Stomach smooth muscle (tissue), 2 donors: ENCODE measurements around the gene GTSE1.

Experiments
- H3K27ac ChIP-seq: one replicate; pipeline ENCODE4 v1.7.0; 2013; ENCODE audit warnings: mild to moderate bottlenecking, low read length, inconsistent platforms
- H3K27me3 ChIP-seq, 2 donors: one replicate each; pipeline ENCODE4 v1.7.0; 2013; ENCODE audit warnings: low read length in 2 of 2; ENCODE audit not compliant: insufficient read depth in 2 of 2, control insufficient read depth in 1 of 2
- H3K36me3 ChIP-seq, 2 donors: one replicate each; pipeline ENCODE4 v1.7.0; 2013; ENCODE audit warnings: low read length in 2 of 2; ENCODE audit not compliant: control insufficient read depth in 2 of 2, insufficient read depth in 2 of 2
- H3K4me1 ChIP-seq: one replicate; pipeline ENCODE4 v1.7.0; 2013; ENCODE audit warnings: low read length; ENCODE audit not compliant: control insufficient read depth, insufficient read depth
- H3K4me3 ChIP-seq, 2 donors: one replicate each; pipeline ENCODE4 v1.7.0; 2013; ENCODE audit warnings: low read length in 2 of 2
- H3K9ac ChIP-seq, 2 donors: one replicate each; pipeline ENCODE4 v1.7.0; 2013; ENCODE audit warnings: low read length in 2 of 2, mild to moderate bottlenecking in 1 of 2
- H3K9me3 ChIP-seq, 2 donors: one replicate each; pipeline ENCODE4 v1.7.0; 2013; ENCODE audit warnings: low read length in 2 of 2; ENCODE audit not compliant: control insufficient read depth in 2 of 2
- donor health status: healthy.
- donor health status: Pancreatic carcinoma.

Gene GTSE1

DNA sequence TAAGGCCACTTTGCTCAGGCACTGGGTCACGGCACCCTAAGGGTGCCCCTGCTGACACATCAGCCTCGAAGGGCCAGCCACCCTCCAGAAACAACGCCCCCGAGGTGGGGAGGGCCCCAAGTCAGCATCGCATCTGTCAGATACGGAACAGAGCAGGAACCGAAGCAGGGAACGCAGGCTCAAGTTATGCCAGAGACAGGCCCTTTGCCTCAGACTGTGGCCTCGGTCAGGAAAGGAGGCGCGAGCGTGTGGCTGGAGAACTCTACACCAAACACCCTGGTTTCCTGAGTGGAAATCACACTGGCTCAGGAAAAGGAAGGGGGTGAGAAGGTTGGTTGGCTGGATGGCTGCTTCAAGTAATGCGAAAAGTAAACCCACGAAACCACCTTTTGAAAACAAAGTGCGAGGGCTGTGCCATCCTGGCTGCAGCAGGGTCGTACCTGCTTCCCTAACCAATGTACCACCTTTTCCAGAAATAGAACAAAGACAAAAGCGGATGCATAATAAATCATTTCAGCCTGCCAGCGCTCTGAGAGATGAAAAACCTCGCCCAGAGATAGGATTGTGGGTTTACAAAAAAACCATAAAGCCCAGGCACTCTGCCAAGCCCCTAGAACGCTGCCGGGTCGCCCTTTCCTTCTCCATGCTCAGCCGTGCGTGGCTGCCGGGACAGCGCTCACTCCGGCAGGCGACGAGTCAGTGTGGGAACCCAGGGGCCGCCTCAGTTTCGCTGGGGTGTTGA is 77.4 kb downstream of the GTSE1 start:
- peaks cover 2 to 8% of the 10 kb centered on the region in 2 donors for H3K27me3 ChIP-seq
- H3K9ac ChIP-seq = no peak overlapping the region
- no peaks in the 10 kb centered on the region for H3K36me3 ChIP-seq
- H3K4me3 ChIP-seq = no peak overlapping the region
- H3K4me1 ChIP-seq = peaks cover 2% of the 10 kb centered on the region
- peaks cover 2 to 5% of the 10 kb centered on the region in 2 donors for H3K9me3 ChIP-seq
- no peak overlapping the region for H3K27ac ChIP-seq

DNA sequence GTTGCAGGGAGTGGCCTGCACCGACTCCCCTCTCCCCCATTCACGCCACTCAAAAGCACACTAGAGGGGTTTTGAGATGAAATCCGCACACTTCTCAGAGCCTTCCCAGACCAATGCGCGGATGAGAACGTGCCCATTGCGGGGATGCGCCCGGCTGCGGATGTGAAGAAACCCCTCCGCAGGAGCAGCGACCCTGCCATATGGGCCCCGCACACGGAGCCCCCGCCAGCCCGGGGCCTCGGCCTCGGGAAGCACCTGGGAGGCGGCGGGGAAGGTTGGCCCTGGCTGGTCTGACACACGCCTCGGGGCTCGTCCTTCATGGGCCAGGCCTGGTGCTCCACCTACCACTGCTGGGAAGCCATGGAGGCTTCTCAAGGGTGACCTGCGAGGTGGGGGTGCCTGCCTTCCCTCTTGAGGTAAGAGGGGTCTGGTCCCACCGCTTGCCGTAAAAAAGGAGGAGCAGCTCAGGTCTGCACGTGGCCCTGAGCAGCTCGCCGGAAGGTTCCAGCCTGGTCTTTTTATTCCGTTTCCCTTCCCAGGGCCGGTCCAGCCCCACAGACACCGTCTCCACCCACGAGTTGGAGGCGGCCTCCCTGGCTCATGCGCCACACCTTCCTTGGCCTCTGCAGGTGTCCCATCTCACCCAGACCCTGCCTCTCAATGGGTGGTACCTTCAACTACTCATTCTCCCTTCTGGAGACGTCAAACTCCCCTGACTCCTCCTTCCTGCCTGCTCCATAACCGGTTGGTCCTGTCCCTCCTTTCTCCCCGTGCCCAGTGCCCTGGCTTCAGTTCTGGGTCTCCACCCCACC is 78.2 kb downstream of the GTSE1 start:
- Histone ChIP-seq H3K4me3 (no peak overlapping the region), H3K9me3 (peaks cover 2 to 5% of the 10 kb centered on the region in 2 donors), H3K27me3 (peaks cover 2 to 8% of the 10 kb centered on the region in 2 donors), H3K27ac (no peak overlapping the region), H3K9ac (no peak overlapping the region), H3K4me1 (peaks cover 2% of the 10 kb centered on the region), H3K36me3 (no peaks in the 10 kb centered on the region)

GRCh38 chr22:46376111-46376510 is 79.4 kb downstream of the GTSE1 start:
- H3K27me3 ChIP-seq = peaks cover 2 to 8% of the 10 kb centered on the region in 2 donors
- H3K4me3 ChIP-seq = no peak overlapping the region
- H3K27ac ChIP-seq = no peak overlapping the region
- H3K9ac ChIP-seq = no peak overlapping the region
- peaks cover 2% of the 10 kb centered on the region for H3K4me1 ChIP-seq
- H3K36me3 ChIP-seq = no peaks in the 10 kb centered on the region
- H3K9me3 ChIP-seq = peaks cover 2 to 5% of the 10 kb centered on the region in 2 donors

DNA sequence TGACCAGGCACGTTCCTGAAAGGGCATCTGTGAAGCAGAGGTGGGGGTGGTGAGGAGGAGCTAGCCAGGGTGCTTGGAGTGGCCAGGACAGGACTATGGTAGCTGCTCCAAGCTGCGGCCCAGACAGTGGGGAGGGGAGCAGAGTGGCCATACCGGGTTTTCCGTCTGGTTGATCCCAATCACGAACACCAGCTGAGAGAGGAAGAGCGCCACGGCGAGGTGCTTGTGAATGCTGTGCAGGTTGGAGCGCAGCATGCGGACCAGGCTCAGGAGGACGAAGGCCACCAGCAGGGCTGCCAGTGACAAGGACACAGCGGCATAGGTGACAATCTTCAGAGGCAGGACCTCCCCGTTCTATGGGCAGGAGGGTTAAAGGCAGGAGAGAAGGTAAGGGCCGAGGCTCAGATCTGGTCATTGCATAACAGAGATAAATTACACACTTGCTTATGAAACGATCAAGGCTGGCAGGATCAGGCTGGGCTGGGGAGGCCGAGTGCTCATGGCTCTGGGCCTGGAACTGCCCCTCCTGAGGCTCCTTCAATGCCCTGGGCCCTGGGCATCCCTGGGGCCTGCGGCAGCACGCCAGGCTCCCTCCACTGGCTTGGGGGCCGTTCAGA is 80.3 kb downstream of the GTSE1 start:
- peaks cover 2 to 8% of the 10 kb centered on the region in 2 donors for H3K27me3 ChIP-seq
- H3K4me1 ChIP-seq = peaks cover 2% of the 10 kb centered on the region
- no peak overlapping the region for H3K27ac ChIP-seq
- H3K36me3 ChIP-seq = no peaks in the 10 kb centered on the region
- no peak overlapping the region for H3K9ac ChIP-seq
- H3K4me3 ChIP-seq = no peak overlapping the region
- peaks cover 2 to 5% of the 10 kb centered on the region in 2 donors for H3K9me3 ChIP-seq

GRCh38 chr22:46377525-46378425 is 81.1 kb downstream of the GTSE1 start:
- Histone ChIP-seq H3K9ac (no peak overlapping the region), H3K27ac (no peak overlapping the region), H3K9me3 (peaks cover 2 to 5% of the 10 kb centered on the region in 2 donors), H3K36me3 (no peaks in the 10 kb centered on the region), H3K4me1 (peaks cover 2% of the 10 kb centered on the region), H3K27me3 (peaks cover 2 to 5% of the 10 kb centered on the region in 2 donors), H3K4me3 (no peak overlapping the region)

DNA sequence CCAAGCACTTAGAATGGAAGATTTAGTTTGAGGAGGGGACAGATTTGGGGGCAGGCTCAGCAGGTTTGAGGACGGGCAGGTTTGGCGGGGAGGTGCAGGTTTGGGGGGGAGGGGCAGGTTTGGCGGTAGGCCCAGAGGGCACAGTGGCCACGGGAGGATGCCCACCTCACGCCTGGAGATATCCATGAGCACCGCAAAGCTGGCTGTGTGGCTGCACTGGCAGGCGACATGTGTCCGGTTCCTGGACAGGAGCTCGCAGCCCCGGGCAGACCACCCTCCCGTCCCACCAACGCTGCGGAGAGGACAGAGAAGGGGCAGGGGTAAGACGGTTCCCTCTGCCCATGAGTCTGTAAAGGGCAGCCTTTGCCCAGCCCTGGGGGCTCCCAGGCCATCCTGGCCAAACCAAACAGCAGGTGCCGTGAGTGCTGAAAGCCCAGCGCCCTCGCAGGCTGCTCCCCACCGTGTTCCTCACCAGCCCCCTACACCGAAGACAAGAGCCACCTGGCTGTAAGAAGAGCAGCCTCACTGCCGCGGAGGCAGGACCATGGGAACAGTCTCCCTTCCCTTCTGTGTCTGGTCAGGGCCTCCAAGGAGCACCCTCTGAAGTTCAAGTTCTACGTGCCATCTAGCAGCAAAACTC is 81.9 kb downstream of the GTSE1 start:
- H3K27me3 ChIP-seq = peaks cover 0 to 2% of the 10 kb centered on the region in 2 donors
- no peak overlapping the region for H3K4me3 ChIP-seq
- H3K27ac ChIP-seq = no peak overlapping the region
- peaks cover 2% of the 10 kb centered on the region for H3K4me1 ChIP-seq
- no peaks in the 10 kb centered on the region for H3K36me3 ChIP-seq
- peaks cover 2 to 5% of the 10 kb centered on the region in 2 donors for H3K9me3 ChIP-seq
- no peak overlapping the region for H3K9ac ChIP-seq

GRCh38 chr22:46379066-46379930 is 82.6 kb downstream of the GTSE1 start:
- H3K9me3 ChIP-seq = peaks cover 2 to 5% of the 10 kb centered on the region in 2 donors
- H3K27me3 ChIP-seq = peaks cover 0 to 2% of the 10 kb centered on the region in 2 donors
- H3K4me1 ChIP-seq = peaks cover 2% of the 10 kb centered on the region
- H3K36me3 ChIP-seq = no peaks in the 10 kb centered on the region
- H3K4me3 ChIP-seq = no peak overlapping the region
- no peak overlapping the region for H3K9ac ChIP-seq
- H3K27ac ChIP-seq = no peak overlapping the region

DNA sequence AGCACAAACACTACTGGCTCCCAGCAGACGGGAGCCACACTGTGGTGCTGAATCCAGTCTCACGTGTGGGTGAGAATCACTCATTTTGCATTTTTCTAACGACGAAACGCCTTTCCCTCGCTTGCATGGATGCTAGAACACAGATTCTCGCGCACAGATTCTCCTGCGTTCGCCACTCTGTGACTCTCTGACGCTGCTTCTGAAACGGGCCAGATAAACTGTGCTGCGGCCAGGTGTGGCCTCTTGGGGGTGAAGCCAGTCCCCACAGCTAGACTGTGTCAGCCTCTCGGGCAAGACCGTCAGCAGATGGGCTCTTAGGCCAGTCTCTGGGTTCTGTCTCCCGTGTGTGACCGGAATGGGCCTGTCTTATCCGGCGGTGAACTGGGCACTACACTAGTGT is 83.4 kb downstream of the GTSE1 start:
- Histone ChIP-seq H3K27ac (no peak overlapping the region), H3K4me3 (no peak overlapping the region), H3K9ac (no peak overlapping the region)

More for the DNA sequence above, 83.4 kb downstream of the GTSE1 start:
- H3K4me1 ChIP-seq = peaks cover 2% of the 10 kb centered on the region
- peaks cover 2 to 5% of the 10 kb centered on the region in 2 donors for H3K9me3 ChIP-seq
- H3K27me3 ChIP-seq = peaks cover 0 to 2% of the 10 kb centered on the region in 2 donors
- no peaks in the 10 kb centered on the region for H3K36me3 ChIP-seq
